SU-DHL-6 (cell line): ENCODE measurements around the gene TARS1.

ENCODE experiments used
- H2AFZ ChIP-seq: fragments of 200-600 bp; sonication (generic); 2 replicates; pipeline ENCODE4 v1.6.1; 2014; ENCODE audit warnings: low read depth, mild to moderate bottlenecking, moderate library complexity, mixed read lengths, antibody characterized with exemption, low read length; ENCODE audit not compliant: severe bottlenecking
- H3F3A ChIP-seq: fragments of 200-600 bp; shearing (Covaris generic); 2 replicates; pipeline ENCODE4 v1.6.0; 2016; ENCODE audit warnings: antibody characterized with exemption, mild to moderate bottlenecking; ENCODE audit not compliant: insufficient read depth
- H3K27ac ChIP-seq: fragments of 200-600 bp; sonication (generic); 2 replicates; pipeline ENCODE4 v1.5.1; 2016; ENCODE audit warnings: low read depth, mild to moderate bottlenecking, low read length, moderate library complexity, mixed read lengths
- H3K27me3 ChIP-seq: fragments of 200-600 bp; sonication (generic), shearing (Covaris generic); 2 replicates; pipeline ENCODE4 v1.6.0; 2014; ENCODE audit warnings: mild to moderate bottlenecking, low read length
- H3K36me3 ChIP-seq: fragments of 200-600 bp; sonication (generic); 2 replicates; pipeline ENCODE4 v1.6.1; 2014; ENCODE audit warnings: mild to moderate bottlenecking, low read length, mixed read lengths
- H3K4me2 ChIP-seq: fragments of 300-600, 200-600 bp; shearing (Covaris generic), sonication (generic); 2 replicates; pipeline ENCODE4 v1.6.0; 2014; ENCODE audit warnings: low read length, low read depth, mild to moderate bottlenecking; ENCODE audit not compliant: poor library complexity, severe bottlenecking
- H3K4me3 ChIP-seq: fragments of 200-600 bp; sonication (generic); 2 replicates; pipeline ENCODE4 v1.5.1; 2014; ENCODE audit warnings: antibody characterized with exemption, low read length, mild to moderate bottlenecking, mixed read lengths; ENCODE audit not compliant: insufficient read depth, poor library complexity, severe bottlenecking
- H3K79me2 ChIP-seq: fragments of 200-600 bp; sonication (generic); 2 replicates; pipeline ENCODE4 v1.6.1; 2014; ENCODE audit warnings: mild to moderate bottlenecking, low read length, moderate library complexity; ENCODE audit not compliant: insufficient read depth
- H3K9ac ChIP-seq: fragments of 200-600 bp; sonication (generic); 2 replicates; pipeline ENCODE4 v1.7.0; 2014; ENCODE audit warnings: mild to moderate bottlenecking, low read length
- H3K9me2 ChIP-seq: fragments of 200-600 bp; sonication (generic); replicated peaks from 2 replicates; pipeline ENCODE4 v1.6.1; 2014; ENCODE audit warnings: low read length; ENCODE audit not compliant: insufficient read depth
- H3K9me3 ChIP-seq: fragments of 200-600 bp; sonication (generic); 2 replicates; pipeline ENCODE4 v1.6.1; 2014; ENCODE audit warnings: low read length, mixed read lengths; ENCODE audit not compliant: insufficient read depth
- H4K20me1 ChIP-seq: fragments of 200-600 bp; sonication (generic); 2 replicates; pipeline ENCODE4 v1.6.1; 2014; ENCODE audit warnings: low read depth, mild to moderate bottlenecking, antibody characterized with exemption, low read length, moderate library complexity, mixed read lengths
- CTCF ChIP-seq: fragments of 200-600 bp; sonication (generic); IDR thresholded peaks from one replicate; pipeline ENCODE4 v1.5.1; 2017; ENCODE audit warnings: antibody characterized with exemption, mild to moderate bottlenecking, low read length, moderate library complexity; ENCODE audit not compliant: insufficient read depth, poor library complexity, severe bottlenecking
- EZH2phosphoT487 ChIP-seq: fragments of 200-600 bp; sonication (generic), shearing (Covaris generic); conservative IDR thresholded peaks from 2 replicates; pipeline ENCODE4 v1.6.1; 2018; ENCODE audit warnings: mild to moderate bottlenecking, antibody characterized with exemption, low read length, moderate library complexity, mixed read lengths

TARS1 gene

GRCh38 chr5:33438996-33439395 lies 1.8 kb upstream of the TARS1 start:
- Histone ChIP-seq H3K4me2 (no peak overlapping the region), H3K9me3 (no peaks in the 10 kb centered on the region), H3K9me2 (no peaks in the 10 kb centered on the region), H3K4me3 (no peak overlapping the region), H4K20me1 (peaks cover 2% of the 10 kb centered on the region; the same call in 1 of the 2 replicates), H3K36me3 (no peaks in the 10 kb centered on the region), H3K9ac (no peak overlapping the region), H3K79me2 (peaks cover 30% of the 10 kb centered on the region), H3K27ac (no peak overlapping the region), H3K27me3 (no peaks in the 10 kb centered on the region), H3F3A (no peaks in the 10 kb centered on the region), H2AFZ (no peak overlapping the region)
- TF ChIP-seq CTCF (no peak), EZH2phosphoT487 (no peak)

DNA sequence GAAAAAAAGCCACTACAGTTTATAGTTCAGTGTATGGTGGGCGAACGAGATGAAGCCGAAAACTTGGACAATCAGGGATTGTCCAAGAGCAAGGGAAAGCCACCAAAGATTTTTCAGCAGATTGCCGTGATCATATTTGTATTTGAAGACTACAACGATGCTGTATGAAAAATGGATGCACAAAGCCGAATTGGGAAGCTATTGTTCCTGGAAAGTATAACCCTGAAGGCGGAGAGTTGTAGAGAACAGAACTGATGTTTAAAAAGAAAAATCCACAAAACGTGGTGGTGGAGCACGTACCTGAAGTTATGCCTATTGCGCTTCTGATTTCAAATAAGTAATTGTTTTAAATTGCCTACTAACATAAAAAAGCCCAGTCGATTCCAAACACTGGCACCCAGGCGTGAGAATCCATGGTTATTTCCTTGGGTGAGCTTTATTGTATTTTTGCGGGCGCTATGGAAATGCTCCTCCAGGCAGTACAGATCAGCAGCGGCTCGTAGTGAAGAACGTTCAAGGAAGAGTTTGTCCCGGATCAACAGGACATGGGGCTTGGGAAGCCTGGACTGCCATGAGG lies 772 bp upstream of the TARS1 start:
- Histone ChIP-seq H2AFZ (peak overlapping the region; percentile 78), H3F3A (no peaks in the 10 kb centered on the region), H3K27me3 (no peaks in the 10 kb centered on the region), H3K4me2 (peak overlapping the region; percentile 67), H3K4me3 (peak overlapping the region; percentile 69), H3K27ac (no peak overlapping the region), H3K9me3 (no peaks in the 10 kb centered on the region), H3K36me3 (peaks cover 2% of the 10 kb centered on the region; the same call in 1 of the 2 replicates), H3K9ac (peak overlapping the region; percentile 69), H4K20me1 (peaks cover 10% of the 10 kb centered on the region; the same call in 1 of the 2 replicates), H3K9me2 (no peaks in the 10 kb centered on the region), H3K79me2 (peaks cover 40% of the 10 kb centered on the region)
- no peak for TF ChIP-seq EZH2phosphoT487
- TF ChIP-seq CTCF = no peak

DNA sequence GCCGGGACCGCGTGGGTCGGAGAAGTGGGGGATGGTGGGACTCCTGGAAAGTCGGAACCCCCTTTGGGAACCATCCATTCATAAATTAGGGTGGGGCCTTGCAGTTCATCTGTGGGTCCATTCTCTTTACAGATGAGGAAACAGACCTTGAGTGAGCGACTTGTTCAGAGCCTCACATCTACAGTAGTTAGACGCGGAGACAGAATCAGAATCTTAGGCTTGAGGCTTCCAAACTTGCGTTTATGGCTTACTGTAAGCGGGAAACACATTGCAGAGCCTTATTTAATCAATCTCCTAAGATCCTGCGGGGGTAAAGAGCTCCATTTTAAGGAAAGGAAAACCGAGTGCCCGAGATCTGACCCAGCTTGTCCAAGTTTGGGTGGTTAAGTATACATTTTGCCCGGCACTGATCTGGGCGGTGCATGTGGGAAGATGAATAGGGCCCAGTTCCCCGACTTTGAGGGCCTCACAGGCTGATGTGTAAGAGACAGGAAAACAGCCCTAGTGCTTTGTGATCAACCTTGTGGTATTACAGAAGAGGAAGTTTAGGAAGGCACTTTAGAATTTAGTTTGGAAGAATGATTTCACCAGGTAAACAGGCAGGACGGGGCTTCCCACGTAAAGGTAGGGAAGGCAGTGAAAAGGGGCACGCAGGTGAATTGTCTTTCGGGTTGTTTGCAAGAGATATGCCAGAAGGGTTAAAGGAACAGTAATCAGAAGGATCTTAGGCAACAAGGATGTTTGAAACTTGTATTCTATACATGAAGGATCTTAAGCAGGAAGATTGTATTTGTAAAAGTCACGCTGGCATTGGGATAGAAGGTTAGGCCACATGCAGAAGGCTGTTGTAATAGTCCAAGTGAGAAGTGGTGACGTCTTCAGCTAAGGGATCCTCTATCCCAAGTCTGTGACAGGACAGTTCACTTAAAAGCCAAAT lies 744 bp downstream of the TARS1 start:
- Histone ChIP-seq H3K9ac (peak overlapping the region; percentile 69), H3K4me2 (peak overlapping the region; percentile 84), H3K27me3 (no peaks in the 10 kb centered on the region), H3F3A (no peaks in the 10 kb centered on the region), H3K36me3 (peaks cover 13% of the 10 kb centered on the region; the same call in 1 of the 2 replicates), H3K79me2 (peaks cover 46% of the 10 kb centered on the region), H3K4me3 (peak overlapping the region; percentile 69), H3K9me3 (no peaks in the 10 kb centered on the region), H3K9me2 (no peaks in the 10 kb centered on the region), H4K20me1 (peaks cover 10% of the 10 kb centered on the region; the same call in 1 of the 2 replicates), H2AFZ (peak overlapping the region; percentile 54), H3K27ac (peak overlapping the region; percentile 65)
- TF ChIP-seq EZH2phosphoT487 = no peak
- no peak for TF ChIP-seq CTCF
